ENCODE results near the gene GPRC5B.

The GPRC5B gene

DNA sequence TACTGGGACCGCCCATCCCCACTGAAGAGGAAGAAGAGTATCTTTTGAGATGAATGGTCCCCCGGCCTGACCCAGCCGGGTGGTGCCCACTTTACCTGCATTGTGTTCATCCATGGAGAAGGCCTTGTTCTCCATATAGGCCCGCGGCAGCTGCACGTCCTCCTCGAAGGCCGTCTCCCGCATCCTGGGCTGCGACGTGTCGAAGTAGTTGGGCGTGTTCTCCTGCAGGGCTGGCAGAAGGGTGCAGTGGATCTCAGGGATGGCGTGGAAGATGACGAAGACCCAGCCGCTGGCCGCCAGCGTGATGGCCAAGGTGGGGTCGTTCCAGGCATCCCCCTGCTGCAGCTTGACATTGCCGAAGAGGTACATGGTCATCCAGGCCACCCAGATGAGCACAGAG lies 12.9 kb downstream of the GPRC5B start:
- Mint-ChIP-seq H3K4me3 (no peak overlapping the region), H3K27me3 (no peaks in the 10 kb centered on the region), H3K36me3 (ENCODE audit: low read depth) (no peaks in the 10 kb centered on the region), H3K4me1 (ENCODE audit: low read depth) (no peaks in the 10 kb centered on the region), H3K9me3 (no peaks in the 10 kb centered on the region), H3K27ac (no peak overlapping the region)

DNA sequence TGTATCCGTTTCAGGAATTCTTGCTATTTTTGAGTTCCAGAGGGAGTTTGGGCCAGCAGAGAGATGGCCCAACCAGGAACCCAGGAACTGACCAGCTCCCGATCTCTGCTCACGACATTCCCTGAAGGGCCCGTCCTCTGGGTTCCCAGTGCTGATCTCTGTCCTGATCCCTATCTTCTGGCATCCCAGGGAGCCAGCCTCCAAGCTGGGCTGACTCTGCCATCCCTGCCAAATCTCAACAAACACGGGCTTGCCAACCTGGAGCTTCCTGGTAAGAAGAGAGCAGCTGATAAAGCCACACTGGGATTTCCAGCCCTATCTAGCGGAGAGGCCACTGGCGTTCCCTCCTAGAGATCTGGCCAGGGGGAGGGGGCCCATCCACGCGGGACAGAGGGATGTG lies 16.2 kb downstream of the GPRC5B start:
- Mint-ChIP-seq H3K36me3 (ENCODE audit: low read depth) (no peaks in the 10 kb centered on the region), H3K9me3 (no peaks in the 10 kb centered on the region), H3K4me3 (no peak overlapping the region), H3K27me3 (no peaks in the 10 kb centered on the region), H3K27ac (no peak overlapping the region), H3K4me1 (ENCODE audit: low read depth) (no peaks in the 10 kb centered on the region)

DNA sequence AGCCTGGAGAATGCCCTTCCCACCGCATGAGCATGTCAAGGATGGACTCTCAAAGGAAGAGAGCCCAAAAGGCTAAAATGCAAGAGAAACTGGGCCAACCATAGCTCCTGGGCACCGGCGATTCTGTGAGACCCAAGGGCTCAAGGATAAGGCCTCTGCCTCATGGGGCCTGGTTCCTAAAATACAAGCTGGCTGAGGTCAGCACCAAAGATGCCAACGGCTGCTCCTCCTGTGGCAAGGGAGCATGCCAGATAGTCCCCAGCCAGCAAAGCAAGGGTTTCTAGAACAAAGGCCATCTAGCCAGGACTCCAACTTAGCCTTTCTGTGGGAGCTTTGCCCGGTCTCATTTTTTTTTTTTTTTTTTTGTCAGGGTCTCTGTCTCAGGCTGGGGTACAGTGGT lies 20.1 kb downstream of the GPRC5B start:
- no peaks in the 10 kb centered on the region for H3K36me3 Mint-ChIP-seq (ENCODE audit: low read depth)
- H3K4me3 Mint-ChIP-seq = no peak overlapping the region
- H3K9me3 Mint-ChIP-seq = no peaks in the 10 kb centered on the region
- H3K27ac Mint-ChIP-seq = no peak overlapping the region
- no peaks in the 10 kb centered on the region for H3K4me1 Mint-ChIP-seq (ENCODE audit: low read depth)
- H3K27me3 Mint-ChIP-seq = no peaks in the 10 kb centered on the region

DNA sequence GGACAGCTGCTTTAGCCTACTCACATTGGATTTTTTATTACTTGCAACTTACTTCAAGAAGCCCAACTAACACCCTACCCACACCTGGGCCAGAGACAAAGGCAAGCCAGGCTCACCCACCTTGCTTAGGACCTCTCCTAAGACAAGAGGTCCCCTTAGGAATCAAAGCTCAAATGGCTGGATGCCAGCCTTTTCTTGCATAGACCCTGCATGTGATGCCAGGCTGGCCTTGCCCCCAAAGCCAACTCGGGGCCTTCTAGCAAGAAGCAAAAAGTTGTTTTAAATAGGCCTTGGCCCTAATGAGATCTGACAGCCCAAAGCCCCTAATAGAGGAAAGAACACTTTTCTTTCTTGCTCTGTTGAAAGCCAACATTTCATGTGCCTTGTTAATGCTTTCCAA lies 20.7 kb downstream of the GPRC5B start:
- no peak overlapping the region for H3K27ac Mint-ChIP-seq
- no peak overlapping the region for H3K4me3 Mint-ChIP-seq
- no peaks in the 10 kb centered on the region for H3K27me3 Mint-ChIP-seq
- no peaks in the 10 kb centered on the region for H3K4me1 Mint-ChIP-seq (ENCODE audit: low read depth)
- H3K9me3 Mint-ChIP-seq = no peaks in the 10 kb centered on the region
- no peaks in the 10 kb centered on the region for H3K36me3 Mint-ChIP-seq (ENCODE audit: low read depth)

DNA sequence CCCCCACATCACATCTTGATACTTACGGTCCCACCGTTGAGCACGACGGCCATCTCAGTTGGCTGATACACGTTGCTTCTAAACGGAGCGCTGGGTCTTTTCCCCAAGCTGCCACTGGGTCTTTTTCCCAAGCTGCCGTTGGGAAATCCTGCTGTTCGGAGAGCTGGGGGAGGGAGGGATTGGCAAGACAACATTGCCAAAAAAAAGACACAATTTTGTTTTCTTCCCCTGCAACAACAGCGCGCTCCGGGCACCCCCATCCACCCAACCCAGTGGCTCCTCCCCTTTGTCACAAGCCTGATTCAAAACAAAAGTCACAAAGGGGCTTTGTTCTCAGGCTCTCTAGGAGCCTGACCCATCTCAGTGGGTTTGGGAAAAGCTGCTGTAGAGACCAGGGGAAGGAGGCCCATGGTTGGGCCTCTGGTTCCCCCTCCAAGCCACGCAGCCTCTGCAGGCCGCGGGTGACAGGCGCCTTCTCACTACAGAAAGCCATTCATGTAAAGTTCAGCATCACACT lies 22.8 kb downstream of the GPRC5B start:
- no peaks in the 10 kb centered on the region for H3K36me3 Mint-ChIP-seq (ENCODE audit: low read depth)
- no peak overlapping the region for H3K4me3 Mint-ChIP-seq
- H3K27ac Mint-ChIP-seq = no peak overlapping the region
- no peaks in the 10 kb centered on the region for H3K9me3 Mint-ChIP-seq
- H3K4me1 Mint-ChIP-seq (ENCODE audit: low read depth) = no peaks in the 10 kb centered on the region
- H3K27me3 Mint-ChIP-seq = no peaks in the 10 kb centered on the region

DNA sequence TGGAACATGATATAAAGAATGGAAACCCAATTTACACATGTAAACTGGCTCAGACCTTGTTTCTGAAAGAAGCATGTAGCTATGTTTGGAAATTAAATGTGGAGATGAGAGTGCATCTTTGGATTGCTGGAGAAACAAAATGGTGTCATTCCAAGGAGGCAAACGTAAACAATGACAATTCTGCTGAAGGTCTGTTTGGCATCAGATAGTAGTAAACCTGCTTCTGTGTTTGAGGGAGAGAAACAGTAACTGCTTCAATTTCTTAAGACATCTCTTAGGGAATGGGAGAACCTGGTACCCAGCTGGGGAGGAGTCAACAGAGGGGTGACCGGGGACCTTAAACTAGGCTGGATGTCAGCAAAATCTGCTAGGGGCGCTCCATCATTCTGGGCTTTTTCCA lies 23.5 kb downstream of the GPRC5B start:
- H3K9me3 Mint-ChIP-seq = no peaks in the 10 kb centered on the region
- no peaks in the 10 kb centered on the region for H3K36me3 Mint-ChIP-seq (ENCODE audit: low read depth)
- no peak overlapping the region for H3K27ac Mint-ChIP-seq
- H3K4me1 Mint-ChIP-seq (ENCODE audit: low read depth) = no peaks in the 10 kb centered on the region
- H3K27me3 Mint-ChIP-seq = no peaks in the 10 kb centered on the region
- no peak overlapping the region for H3K4me3 Mint-ChIP-seq

DNA sequence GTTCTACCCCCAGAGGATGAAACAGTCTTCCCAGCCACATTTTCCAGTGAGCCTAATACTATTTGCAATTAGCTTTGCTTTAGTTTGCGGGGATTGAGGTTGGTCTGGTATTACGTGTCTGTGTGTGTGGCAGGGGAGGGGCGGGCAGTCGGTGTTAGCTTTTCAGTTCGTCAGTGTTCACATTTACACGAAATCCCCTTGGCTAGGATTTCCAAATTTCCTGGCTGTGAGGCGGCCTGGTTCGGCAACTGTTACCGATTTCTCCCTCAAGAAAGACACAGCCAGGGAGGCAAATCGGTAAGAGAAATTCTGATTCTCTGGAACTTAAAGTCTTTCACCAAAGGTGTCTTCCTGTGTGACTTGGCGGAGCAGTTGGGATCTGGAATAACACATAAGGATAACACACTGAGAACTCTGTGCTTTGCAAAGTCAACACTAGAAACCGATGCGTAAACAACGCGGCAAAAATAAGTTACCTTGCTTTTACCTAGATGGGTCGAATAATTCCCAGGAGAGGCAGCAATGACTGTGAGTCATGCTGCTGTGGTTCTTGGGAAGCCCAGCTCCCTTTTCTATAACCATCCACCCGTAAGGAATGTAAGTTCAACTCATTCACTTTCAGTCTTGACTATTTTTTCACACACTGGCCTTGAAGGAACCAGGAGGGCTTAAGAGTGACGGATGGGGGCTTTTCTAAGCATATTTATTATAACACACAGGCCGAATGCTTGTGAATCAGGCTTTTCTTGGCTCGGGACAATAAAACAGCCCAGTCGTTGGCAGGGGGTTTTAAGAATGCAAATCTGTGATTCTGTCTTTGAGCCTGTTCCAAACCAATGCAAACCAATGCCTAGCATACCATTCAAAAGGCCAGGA lies 24.2 kb downstream of the GPRC5B start:
- no peaks in the 10 kb centered on the region for H3K27me3 Mint-ChIP-seq
- H3K27ac Mint-ChIP-seq = no peak overlapping the region
- no peak overlapping the region for H3K4me3 Mint-ChIP-seq
- no peaks in the 10 kb centered on the region for H3K9me3 Mint-ChIP-seq
- H3K4me1 Mint-ChIP-seq (ENCODE audit: low read depth) = no peaks in the 10 kb centered on the region
- H3K36me3 Mint-ChIP-seq (ENCODE audit: low read depth) = no peaks in the 10 kb centered on the region

DNA sequence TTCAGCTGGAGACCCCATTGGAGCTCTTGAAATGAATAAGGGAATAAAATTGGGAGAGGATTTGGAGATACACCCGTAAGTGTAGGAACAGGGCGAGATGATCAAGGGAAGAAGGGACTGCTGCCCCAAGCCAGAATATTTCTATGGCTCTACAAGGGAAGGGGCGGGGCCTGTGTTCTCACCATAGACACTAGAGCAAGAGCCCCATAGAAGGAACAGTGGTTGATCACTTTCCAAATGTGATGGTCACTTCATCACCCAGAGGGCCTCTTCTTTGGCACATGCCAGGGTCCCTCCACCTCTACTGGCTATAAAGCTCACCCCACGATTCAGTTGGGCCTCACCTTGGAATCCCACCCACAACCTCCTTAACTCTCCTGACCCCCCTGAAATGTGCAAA lies 25.0 kb downstream of the GPRC5B start:
- H3K4me3 Mint-ChIP-seq = no peak overlapping the region
- H3K36me3 Mint-ChIP-seq (ENCODE audit: low read depth) = no peaks in the 10 kb centered on the region
- H3K9me3 Mint-ChIP-seq = no peaks in the 10 kb centered on the region
- no peaks in the 10 kb centered on the region for H3K4me1 Mint-ChIP-seq (ENCODE audit: low read depth)
- no peaks in the 10 kb centered on the region for H3K27me3 Mint-ChIP-seq
- no peak overlapping the region for H3K27ac Mint-ChIP-seq

DNA sequence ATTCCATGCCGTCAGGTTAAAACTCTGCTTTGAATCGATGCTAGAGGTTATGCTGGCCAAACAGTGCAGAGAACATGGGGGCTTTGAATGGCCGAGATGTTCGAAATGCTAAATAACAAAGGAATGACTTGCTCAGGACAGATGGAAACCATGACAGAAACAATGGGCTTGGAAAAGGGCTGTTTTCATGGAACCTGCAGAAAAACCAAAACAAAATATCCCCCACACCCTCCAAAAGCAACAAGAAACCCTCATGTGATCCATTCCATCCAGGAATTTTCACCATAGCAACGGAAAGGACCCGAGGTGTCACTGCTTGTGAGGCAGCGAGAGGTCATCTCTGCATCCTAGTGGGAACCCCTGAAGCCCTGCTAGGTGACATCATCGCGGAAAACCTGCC lies 25.5 kb downstream of the GPRC5B start:
- H3K9me3 Mint-ChIP-seq = no peaks in the 10 kb centered on the region
- no peaks in the 10 kb centered on the region for H3K27me3 Mint-ChIP-seq
- H3K27ac Mint-ChIP-seq = no peak overlapping the region
- H3K36me3 Mint-ChIP-seq (ENCODE audit: low read depth) = no peaks in the 10 kb centered on the region
- no peak overlapping the region for H3K4me3 Mint-ChIP-seq
- H3K4me1 Mint-ChIP-seq (ENCODE audit: low read depth) = no peaks in the 10 kb centered on the region

DNA sequence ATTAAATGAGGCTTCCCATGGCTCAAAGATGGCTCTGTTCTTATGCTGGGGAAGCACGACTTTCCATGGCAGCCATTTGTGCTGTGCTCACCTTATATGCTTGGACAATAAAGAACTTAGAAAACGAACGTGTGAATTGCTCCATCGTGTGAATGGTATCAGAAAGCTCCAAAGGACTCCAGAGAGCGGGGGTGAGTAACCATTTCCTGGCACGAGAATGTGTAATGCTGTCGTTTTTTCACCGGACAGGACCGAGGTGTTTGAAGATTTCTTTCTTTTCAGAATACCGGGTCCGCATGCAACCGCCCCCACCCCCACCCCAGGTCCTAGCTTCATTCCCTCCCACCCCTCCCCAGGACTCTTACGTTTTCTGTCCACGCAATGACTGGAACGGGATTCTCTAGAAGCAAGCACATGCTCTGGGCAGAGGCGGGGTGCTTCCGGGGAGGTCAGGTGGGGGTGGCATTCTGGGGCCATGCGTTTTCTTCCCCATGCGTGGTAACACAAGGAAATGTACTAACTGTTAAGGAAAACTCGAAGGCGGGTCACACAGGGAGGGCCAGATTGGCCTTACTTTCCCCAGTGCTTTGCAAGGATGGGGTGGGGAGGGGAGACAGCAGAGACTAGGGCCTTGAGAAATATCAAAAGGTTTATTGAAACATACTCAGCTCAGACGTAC lies 26.2 kb downstream of the GPRC5B start:
- Mint-ChIP-seq H3K9me3 (no peaks in the 10 kb centered on the region), H3K27ac (no peak overlapping the region), H3K4me3 (no peak overlapping the region), H3K4me1 (ENCODE audit: low read depth) (no peaks in the 10 kb centered on the region), H3K36me3 (ENCODE audit: low read depth) (no peaks in the 10 kb centered on the region), H3K27me3 (no peaks in the 10 kb centered on the region)

DNA sequence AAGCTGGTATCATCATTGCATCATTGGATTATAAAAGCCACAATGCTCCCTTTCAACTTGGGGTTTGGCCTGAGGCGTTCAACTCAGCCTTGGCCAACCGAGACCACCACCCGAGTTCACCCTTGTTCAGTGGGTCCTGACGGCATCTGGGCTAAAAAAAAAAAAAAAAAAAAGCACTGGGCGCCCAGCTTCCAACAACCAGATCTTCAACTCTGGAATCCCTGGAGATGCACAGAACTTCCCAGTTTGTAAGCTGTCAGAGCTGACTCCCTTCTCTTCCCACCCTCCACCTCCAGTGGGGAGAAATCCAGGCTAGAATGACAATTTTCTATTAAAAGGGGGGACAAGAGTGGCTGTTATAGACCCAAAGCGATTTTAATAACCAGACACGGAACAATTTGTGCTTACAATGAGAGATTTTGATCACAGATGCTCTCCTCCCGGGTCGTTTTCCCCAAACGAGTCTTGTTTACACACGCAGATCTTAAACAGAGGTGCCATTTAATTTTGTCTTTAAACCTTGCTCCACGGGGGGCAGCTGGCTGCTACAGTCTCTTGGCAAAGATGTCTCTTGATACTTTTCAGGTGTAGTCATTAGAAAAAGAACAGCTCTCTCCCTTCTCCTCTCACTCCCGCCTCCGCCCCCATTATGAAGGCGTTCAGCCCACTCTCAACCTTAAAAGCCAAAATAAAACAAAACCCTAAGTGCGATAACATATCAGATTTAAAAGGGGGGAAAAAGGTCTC lies 26.9 kb downstream of the GPRC5B start:
- Mint-ChIP-seq H3K4me3 (no peak overlapping the region), H3K27ac (no peak overlapping the region), H3K36me3 (ENCODE audit: low read depth) (no peaks in the 10 kb centered on the region), H3K9me3 (no peaks in the 10 kb centered on the region), H3K4me1 (ENCODE audit: low read depth) (no peaks in the 10 kb centered on the region), H3K27me3 (no peaks in the 10 kb centered on the region)

DNA sequence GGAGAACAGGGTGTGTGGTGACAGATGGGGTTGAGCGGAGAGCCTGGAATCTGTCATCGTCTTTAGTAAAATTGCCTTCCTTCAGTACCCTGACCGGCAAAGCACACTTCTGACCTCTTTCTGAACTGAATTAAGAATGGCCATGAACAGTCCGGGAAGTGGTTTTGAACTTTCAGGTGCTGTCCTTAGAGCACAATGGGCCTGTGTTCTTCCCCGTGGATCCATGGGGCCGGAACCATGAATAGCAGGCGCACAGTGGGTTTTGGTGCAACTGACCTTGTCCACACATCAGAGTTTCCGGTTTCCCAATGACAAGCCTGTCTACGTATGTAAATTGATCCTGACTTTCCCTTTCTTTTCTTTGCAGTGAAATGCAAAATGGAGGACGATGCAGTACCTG lies 28.5 kb downstream of the GPRC5B start:
- Mint-ChIP-seq H3K27ac (no peak overlapping the region), H3K4me1 (ENCODE audit: low read depth) (no peaks in the 10 kb centered on the region)

DNA sequence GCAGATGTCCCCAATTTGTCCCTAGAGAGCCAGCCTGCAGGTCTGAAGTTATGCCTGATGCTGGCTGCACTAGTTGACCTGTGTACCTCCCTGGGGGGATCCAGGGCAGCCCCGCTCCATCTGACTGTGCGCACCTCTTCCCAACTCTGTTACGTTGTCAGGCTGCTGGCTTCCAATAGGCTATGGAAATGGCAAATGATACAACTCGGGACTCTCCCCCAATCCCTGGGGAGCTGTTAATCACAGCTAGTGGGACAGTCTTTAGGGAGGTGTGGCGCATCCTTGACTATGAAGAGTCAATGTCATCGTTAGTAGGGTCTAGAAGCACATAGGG lies 30.1 kb downstream of the GPRC5B start:
- Mint-ChIP-seq H3K4me1 (ENCODE audit: low read depth) (no peaks in the 10 kb centered on the region), H3K4me3 (no peak overlapping the region), H3K9me3 (no peaks in the 10 kb centered on the region), H3K27me3 (no peaks in the 10 kb centered on the region), H3K36me3 (ENCODE audit: low read depth) (no peaks in the 10 kb centered on the region), H3K27ac (no peak overlapping the region)

More for the DNA sequence above, 28.5 kb downstream of the GPRC5B start:
- Mint-ChIP-seq H3K9me3 (no peaks in the 10 kb centered on the region), H3K27me3 (no peaks in the 10 kb centered on the region), H3K36me3 (ENCODE audit: low read depth) (no peaks in the 10 kb centered on the region), H3K4me3 (no peak overlapping the region)

DNA sequence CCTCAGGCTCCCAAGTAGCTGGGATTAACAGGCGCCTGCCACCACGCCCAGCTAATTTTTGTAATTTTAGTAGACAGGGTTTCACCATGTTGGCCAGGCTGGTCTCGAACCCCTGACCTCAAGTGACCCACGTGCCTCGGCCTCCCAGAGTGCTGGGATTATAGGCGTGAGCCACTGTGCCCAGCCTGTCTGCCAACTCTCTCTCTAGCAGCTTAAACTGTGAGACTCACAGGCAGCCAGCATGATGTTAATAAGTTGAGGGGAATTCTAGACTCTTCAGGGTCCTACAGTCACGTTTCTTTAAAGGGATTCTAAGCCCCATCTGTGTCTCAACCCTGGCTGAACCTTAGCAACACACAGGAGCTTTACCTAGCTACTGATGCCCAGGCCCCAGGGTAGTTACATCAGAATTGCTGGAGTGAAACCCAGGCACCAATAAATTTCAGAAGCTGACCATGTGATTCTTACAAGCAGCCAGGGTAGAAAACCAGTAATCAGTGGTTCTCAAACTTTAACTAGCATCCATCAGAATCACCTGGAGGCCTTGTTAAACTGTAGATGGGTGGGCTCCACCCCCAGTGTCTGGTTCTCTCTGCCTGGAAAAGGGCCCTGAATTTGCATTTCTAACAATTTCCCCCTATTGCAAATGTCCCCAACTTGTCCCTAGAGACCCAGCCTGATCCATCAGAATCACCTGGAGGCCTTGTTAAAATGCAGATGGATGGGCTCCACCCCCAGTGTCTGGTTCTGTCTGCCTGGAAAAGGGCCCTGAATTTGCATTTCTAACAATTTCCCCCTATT lies 30.7 kb downstream of the GPRC5B start:
- H3K27ac Mint-ChIP-seq = no peak overlapping the region

More for the DNA sequence above, 30.7 kb downstream of the GPRC5B start:
- no peaks in the 10 kb centered on the region for H3K4me1 Mint-ChIP-seq (ENCODE audit: low read depth)
- H3K36me3 Mint-ChIP-seq (ENCODE audit: low read depth) = no peaks in the 10 kb centered on the region
- H3K9me3 Mint-ChIP-seq = no peaks in the 10 kb centered on the region
- no peaks in the 10 kb centered on the region for H3K27me3 Mint-ChIP-seq
- H3K4me3 Mint-ChIP-seq = no peak overlapping the region
